Measurements from ENCODE around the gene KRTAP10-12.
"Not testable (repeated sequence)": the region's sequence is repeated elsewhere in the genome, so short reads cannot be mapped to it uniquely, and the experiment has no call there.

The KRTAP10-12 gene

GRCh38 chr21:44697172-44697810 is at the start of gene KRTAP10-12:
KRTAP10-12 (plus strand) TSS chr21:44697172; CDS start chr21:44697202, 30 bp downstream.
- not testable (repeated sequence) for DNase-seq

- DNase-seq, result no peak
Observed at GRCh38 chr21:44647222-44647552, 49.8 kb upstream of the KRTAP10-12 start.

GRCh38 chr21:44648557-44649311 is 48.2 kb upstream of the KRTAP10-12 start:
- peak in 1 of 2 experiments; percentile 8 for DNase-seq

- no peak for DNase-seq
Observed at GRCh38 chr21:44649521-44650100, 47.4 kb upstream of the KRTAP10-12 start.

- no peak for DNase-seq
Observed at GRCh38 chr21:44650265-44650972, 46.6 kb upstream of the KRTAP10-12 start.

- peak in 1 of 2 experiments; percentile 13 for DNase-seq
Observed at GRCh38 chr21:44650973-44651675, 45.8 kb upstream of the KRTAP10-12 start.

- no peak for DNase-seq
Observed at GRCh38 chr21:44653123-44653522, 43.8 kb upstream of the KRTAP10-12 start.

GRCh38 chr21:44653656-44654575 is 43.1 kb upstream of the KRTAP10-12 start:
- DNase-seq, result no peak

GRCh38 chr21:44654576-44655175 is 42.3 kb upstream of the KRTAP10-12 start, which contains the start of gene KRTAP12-4:
KRTAP12-4 (minus strand) TSS chr21:44654659; CDS start chr21:44654614, 45 bp downstream.
- no peak for DNase-seq

GRCh38 chr21:44656868-44657267 is 40.1 kb upstream of the KRTAP10-12 start:
- no peak for DNase-seq

GRCh38 chr21:44657635-44658540 is 39.1 kb upstream of the KRTAP10-12 start, which contains the start of gene KRTAP12-3:
KRTAP12-3 (plus strand) TSS chr21:44657932; CDS start chr21:44657980, 48 bp downstream.
- no peak for DNase-seq

- no peak for DNase-seq
Observed at GRCh38 chr21:44658541-44658910, 38.4 kb upstream of the KRTAP10-12 start.

GRCh38 chr21:44658913-44659595 is 37.9 kb upstream of the KRTAP10-12 start:
- no peak for DNase-seq

- not testable (repeated sequence) for DNase-seq
Observed at GRCh38 chr21:44661567-44661966, 35.4 kb upstream of the KRTAP10-12 start.

GRCh38 chr21:44664691-44665090 is 32.3 kb upstream of the KRTAP10-12 start:
- no peak for DNase-seq

GRCh38 chr21:44666401-44667320 is 30.3 kb upstream of the KRTAP10-12 start, which contains the start of gene KRTAP12-2:
KRTAP12-2 (minus strand) TSS chr21:44666927; CDS start chr21:44666886, 41 bp downstream.
- no peak for DNase-seq

- DNase-seq, result no peak
Observed at GRCh38 chr21:44667612-44668011, 29.4 kb upstream of the KRTAP10-12 start.
